SK-N-SH treated with all-trans-retinoic acid at 6 μM for 48 hours (cell line): ENCODE measurements around the gene ACBD6.

Source experiments
- CSDC2 ChIP-seq: fragments of 250-450 bp; sonication (Bioruptor Pico); IDR thresholded peaks from 2 replicates; pipeline ENCODE4 v1.5.0; 2020; ENCODE audit warnings: mild to moderate bottlenecking, moderate library complexity
- GLIS3 ChIP-seq: fragments of 250-450 bp; sonication (Bioruptor Pico); IDR thresholded peaks from 2 replicates; pipeline ENCODE4 v1.5.0; 2020; ENCODE audit warnings: mild to moderate bottlenecking, moderate library complexity
- PPARA ChIP-seq: fragments of 250-450 bp; sonication (Bioruptor Pico); IDR thresholded peaks from 2 replicates; pipeline ENCODE4 v1.5.0; 2020; ENCODE audit warnings: mild to moderate bottlenecking, borderline replicate concordance
- RARB ChIP-seq: fragments of 250-450 bp; sonication (Bioruptor Pico); IDR thresholded peaks from 2 replicates; pipeline ENCODE4 v1.8.0; 2021; ENCODE audit warnings: mild to moderate bottlenecking, moderate library complexity
- ZFP3 ChIP-seq: fragments of 250-450 bp; sonication (Bioruptor Pico); IDR thresholded peaks from 2 replicates; pipeline ENCODE4 v1.5.0; 2020; ENCODE audit warnings: mild to moderate bottlenecking, moderate library complexity
- ZFP30 ChIP-seq: fragments of 450-650 bp; formaldehyde crosslinking; IDR thresholded peaks from 2 replicates; pipeline ENCODE4 v1.5.0; 2022; ENCODE audit warnings: mild to moderate bottlenecking, moderate library complexity
- TF ChIP-seq, protein P1 (sequence below): fragments of 250-450 bp; sonication (Bioruptor Pico); IDR thresholded peaks from 2 replicates; pipeline ENCODE4 v1.8.0; 2021; ENCODE audit warnings: low read depth, mild to moderate bottlenecking, moderate library complexity, borderline replicate concordance
- TF ChIP-seq, protein P2 (sequence below): fragments of 250-450 bp; sonication (Bioruptor Pico); IDR thresholded peaks from 2 replicates; pipeline ENCODE4 v1.5.0; 2020; ENCODE audit warnings: mild to moderate bottlenecking, moderate library complexity
- TF ChIP-seq, protein P3 (sequence below): fragments of 250-450 bp; sonication (Bioruptor Pico); IDR thresholded peaks from 2 replicates; pipeline ENCODE4 v1.5.1; 2021; ENCODE audit warnings: mild to moderate bottlenecking, moderate library complexity

DNA sequence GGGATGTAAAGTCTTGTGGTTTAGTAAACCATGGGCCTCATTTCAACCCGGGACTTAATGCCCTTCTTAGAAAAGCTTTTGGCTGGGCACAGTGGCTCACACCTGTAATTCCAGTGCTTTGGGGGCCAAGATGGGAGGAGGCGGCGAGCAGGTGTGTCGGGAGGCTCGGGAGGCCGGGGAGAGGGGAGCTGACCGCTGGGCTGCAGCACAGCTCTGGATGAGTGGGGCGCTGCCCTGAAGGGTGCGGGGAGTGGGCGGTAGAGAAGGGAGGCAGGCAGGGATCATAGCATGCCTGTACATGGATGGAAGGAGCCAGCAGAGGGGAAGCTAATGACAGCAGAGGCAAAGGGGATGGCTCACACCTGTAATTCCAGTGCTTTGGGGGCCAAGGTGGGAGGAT is 241.3 kb downstream of the ACBD6 start:
- TF ChIP-seq, protein P1, sequence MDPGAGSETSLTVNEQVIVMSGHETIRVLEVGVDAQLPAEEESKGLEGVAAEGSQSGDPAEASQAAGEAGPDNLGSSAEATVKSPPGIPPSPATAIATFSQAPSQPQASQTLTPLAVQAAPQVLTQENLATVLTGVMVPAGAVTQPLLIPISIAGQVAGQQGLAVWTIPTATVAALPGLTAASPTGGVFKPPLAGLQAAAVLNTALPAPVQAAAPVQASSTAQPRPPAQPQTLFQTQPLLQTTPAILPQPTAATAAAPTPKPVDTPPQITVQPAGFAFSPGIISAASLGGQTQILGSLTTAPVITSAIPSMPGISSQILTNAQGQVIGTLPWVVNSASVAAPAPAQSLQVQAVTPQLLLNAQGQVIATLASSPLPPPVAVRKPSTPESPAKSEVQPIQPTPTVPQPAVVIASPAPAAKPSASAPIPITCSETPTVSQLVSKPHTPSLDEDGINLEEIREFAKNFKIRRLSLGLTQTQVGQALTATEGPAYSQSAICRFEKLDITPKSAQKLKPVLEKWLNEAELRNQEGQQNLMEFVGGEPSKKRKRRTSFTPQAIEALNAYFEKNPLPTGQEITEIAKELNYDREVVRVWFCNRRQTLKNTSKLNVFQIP (CRISPR knock-in tag), result no peak
- TF ChIP-seq GLIS3 (CRISPR knock-in tag) (no peak), ZFP3 (CRISPR knock-in tag) (no peak), RARB (CRISPR knock-in tag) (no peak), ZFP30 (no peak), CSDC2 (CRISPR knock-in tag) (no peak), PPARA (CRISPR knock-in tag) (no peak)
- TF ChIP-seq, protein P2, sequence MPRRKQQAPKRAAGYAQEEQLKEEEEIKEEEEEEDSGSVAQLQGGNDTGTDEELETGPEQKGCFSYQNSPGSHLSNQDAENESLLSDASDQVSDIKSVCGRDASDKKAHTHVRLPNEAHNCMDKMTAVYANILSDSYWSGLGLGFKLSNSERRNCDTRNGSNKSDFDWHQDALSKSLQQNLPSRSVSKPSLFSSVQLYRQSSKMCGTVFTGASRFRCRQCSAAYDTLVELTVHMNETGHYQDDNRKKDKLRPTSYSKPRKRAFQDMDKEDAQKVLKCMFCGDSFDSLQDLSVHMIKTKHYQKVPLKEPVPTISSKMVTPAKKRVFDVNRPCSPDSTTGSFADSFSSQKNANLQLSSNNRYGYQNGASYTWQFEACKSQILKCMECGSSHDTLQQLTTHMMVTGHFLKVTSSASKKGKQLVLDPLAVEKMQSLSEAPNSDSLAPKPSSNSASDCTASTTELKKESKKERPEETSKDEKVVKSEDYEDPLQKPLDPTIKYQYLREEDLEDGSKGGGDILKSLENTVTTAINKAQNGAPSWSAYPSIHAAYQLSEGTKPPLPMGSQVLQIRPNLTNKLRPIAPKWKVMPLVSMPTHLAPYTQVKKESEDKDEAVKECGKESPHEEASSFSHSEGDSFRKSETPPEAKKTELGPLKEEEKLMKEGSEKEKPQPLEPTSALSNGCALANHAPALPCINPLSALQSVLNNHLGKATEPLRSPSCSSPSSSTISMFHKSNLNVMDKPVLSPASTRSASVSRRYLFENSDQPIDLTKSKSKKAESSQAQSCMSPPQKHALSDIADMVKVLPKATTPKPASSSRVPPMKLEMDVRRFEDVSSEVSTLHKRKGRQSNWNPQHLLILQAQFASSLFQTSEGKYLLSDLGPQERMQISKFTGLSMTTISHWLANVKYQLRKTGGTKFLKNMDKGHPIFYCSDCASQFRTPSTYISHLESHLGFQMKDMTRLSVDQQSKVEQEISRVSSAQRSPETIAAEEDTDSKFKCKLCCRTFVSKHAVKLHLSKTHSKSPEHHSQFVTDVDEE (CRISPR knock-in tag), result no peak
- TF ChIP-seq, protein P3, sequence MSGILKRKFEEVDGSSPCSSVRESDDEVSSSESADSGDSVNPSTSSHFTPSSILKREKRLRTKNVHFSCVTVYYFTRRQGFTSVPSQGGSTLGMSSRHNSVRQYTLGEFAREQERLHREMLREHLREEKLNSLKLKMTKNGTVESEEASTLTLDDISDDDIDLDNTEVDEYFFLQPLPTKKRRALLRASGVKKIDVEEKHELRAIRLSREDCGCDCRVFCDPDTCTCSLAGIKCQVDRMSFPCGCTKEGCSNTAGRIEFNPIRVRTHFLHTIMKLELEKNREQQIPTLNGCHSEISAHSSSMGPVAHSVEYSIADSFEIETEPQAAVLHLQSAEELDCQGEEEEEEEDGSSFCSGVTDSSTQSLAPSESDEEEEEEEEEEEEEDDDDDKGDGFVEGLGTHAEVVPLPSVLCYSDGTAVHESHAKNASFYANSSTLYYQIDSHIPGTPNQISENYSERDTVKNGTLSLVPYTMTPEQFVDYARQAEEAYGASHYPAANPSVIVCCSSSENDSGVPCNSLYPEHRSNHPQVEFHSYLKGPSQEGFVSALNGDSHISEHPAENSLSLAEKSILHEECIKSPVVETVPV (CRISPR knock-in tag), result no peak
